T-helper 2 cell (primary cell): Measurements from ENCODE around the gene ATXN1.

ENCODE experiments used
- DNase-seq, 5 experiments: peaks; one replicate each; pipeline versions ENCODE4 v3.0.0 to v3.0.0-alpha.2; 2012 to 2022

ATXN1 gene

DNA sequence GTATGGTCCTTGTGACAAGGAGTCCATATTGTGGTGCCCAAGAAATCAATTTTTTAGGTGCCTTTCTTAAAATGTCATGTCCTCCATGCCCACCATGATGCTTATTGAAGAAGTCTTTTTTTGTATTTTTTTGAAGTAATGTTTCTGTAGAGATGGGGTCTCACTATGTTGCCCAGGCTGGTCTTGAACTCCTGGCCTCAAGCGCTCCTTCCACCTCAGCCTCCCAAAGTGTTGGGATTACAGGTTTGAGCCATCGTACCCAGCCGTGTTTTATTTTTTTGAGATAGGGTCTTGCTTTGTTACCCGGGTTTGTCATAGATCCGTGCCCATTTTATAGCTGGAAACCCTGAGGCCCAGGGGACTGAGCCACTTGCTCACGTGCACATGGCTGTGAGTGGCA is 238.3 kb downstream of the ATXN1 start:
- DNase-seq, result no peak

DNA sequence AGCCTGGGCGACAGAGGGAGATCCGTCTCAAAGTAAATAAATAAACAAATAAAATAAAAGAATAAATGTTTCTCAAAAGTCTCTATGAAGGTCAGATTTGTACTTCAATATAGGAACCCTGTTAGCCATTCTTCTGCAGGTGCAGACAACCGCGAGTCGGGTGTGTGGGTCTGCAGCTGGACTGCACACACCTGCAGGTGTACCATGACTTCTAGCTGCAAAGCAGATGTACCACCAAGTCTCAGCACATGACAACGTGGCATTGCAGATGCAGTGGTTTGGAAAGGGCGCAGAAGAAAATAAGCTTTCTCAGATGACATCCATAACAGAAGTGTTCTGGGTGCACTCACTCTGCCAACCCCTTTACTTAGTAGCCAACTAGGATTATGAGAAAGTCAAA is 239.7 kb downstream of the ATXN1 start:
- DNase-seq, result no peak

DNA sequence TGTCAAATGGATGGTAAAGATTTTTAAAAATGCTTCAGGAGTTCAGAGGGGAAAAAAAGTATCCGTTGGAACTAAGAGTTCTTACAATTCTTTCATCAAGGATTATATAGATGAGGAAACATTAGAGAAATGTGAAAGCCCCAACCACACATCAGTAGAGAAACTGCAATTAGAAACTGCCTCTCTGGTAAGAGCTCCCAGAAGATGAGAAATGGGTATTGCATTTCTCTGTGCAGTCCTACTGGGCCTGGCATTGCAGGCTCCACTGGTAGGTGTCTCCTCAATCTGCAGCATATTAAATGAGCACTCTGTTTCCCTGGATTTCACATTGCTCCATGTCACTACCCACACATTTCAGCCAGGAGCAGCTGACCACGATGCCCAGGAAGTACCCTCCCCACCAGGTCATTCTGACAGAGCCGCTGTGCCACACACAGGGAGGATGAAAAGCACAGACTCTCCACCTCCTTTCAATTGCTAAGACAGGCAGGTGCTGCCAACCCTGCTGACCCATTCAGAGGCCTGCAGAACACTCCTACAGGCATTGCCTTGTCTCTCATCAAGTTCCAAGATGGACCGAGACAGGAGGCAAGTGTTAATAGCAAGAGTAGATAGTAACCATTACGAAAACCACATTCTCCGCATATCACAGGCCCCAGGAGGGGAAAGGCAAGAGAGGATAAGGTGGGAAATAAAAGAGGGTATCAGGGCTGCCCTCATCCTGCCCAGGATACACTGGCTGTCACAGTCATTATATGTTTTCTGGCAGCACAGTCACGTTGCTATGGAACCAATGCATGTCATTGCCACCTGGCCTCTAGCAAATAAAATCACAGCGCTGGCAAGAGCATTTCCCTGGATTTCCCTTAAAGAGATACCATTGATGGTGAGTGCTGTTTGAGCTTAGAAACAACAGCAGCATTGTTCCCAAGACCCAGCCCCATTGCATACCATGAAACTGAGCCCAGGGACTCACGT is 241.7 kb downstream of the ATXN1 start:
- DNase-seq, result no peak

DNA sequence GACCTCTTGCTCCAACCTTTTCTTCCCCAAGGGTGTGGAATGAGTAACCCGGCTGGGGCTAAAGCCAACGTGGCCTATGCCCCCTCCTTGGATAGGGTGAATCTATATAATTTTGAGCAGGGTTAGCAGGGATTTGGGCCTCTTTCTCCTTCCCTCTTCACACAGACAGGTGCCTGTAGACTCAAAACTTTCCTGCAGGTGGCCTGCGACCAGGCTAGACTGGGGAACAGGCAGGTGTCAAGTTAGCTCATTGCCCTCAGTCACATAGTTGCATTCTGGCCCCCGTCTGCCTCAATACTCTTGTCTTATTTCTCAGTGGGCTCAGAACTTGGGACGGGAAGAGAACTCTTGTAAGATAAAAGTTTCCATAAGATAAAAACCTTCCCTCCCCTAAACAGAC is 243.0 kb downstream of the ATXN1 start:
- DNase-seq, result no peak

DNA sequence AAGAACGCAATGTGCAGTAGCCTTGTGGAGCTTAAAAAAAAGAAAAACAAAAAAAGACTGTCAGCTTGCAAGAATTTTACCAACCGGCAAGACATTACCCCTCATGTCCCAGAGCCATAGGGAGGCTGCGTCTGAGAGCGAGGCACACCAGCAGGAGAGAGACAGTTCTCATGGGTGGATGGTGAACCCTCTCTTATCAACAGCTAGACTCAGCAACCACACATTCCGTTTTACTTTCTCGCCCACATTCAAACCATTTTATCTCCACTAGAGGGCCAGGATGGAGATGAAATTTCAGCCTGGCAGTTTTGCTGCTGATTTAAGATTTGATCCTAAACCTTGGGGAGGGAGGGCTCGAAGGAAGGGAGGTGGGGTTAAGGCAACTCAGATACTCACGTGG is 247.0 kb downstream of the ATXN1 start:
- peak in 2 of 5 experiments; percentile 13 to 86 for DNase-seq

DNA sequence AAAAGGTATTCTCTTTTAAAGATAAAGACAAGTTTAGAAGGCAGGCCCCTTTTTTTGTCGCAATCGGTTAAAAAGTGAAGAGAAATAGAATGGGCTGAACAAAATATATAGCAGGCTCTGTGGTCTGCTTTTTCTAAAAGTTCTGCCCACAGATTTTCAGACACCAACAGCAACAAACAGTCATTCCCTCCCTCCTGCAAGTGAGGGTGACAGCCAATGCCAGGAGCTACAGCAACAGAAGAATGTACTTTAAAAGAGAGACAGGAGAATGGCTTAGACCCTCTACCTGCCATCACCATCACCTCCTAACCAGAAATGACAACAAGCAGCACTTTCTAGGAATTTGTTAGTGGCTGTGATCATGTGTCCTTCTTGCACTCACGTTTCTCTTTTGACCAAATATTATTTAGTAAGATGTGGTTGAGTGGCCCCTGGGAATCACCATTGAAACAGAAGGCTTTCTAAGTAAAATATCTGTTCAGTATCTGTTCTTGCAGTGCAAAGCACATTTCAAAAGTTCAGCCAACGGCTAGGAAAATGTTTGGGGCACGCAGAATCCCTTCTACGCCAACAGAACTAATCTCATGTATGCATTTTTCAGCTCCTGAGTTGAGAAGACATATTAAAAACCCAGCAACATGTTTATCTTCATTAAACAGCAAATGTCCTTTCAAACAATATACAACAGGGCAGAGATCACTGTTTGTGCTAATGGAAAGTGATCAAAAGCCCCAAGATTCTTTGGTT is 248.5 kb downstream of the ATXN1 start:
- DNase-seq, result peak in 1 of 5 experiments; percentile 85

DNA sequence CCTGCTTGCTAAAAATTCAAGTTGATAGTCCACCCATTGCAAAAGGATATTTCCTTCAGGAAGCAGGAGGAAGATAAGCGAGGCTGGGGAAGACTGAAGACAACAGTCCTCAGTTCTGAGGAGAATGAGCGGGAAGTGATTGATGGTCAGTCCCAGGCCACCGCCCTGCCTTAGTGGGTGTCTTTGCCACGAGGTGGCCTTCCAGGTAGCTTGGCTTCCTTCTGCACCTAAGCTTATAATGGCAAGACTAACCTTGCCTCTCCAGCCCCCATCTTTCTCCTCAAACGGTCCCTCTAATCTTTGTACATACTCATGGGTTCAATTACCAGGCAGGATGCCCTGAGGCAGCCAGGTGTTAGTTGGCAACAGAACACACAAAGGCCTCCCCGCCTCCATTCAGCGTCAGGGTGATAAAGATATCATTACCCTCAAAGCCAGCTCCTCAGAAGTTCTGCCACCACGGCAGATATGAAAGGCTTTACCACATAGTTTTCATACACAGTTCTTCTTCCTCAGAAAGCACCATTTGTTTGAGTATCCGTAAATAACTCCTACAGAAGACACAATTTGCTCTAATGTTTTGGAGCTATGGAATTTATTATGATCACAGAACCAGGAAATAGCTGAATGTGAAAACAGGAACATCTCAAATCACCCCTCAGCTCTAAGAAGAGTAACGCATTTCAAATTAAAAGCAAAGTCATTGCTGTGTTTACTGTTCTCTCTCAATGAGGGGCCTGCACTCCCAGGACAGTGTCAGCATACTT is 249.4 kb downstream of the ATXN1 start:
- DNase-seq, result peak in 4 of 5 experiments; percentile 29 to 93 (median 38)

DNA sequence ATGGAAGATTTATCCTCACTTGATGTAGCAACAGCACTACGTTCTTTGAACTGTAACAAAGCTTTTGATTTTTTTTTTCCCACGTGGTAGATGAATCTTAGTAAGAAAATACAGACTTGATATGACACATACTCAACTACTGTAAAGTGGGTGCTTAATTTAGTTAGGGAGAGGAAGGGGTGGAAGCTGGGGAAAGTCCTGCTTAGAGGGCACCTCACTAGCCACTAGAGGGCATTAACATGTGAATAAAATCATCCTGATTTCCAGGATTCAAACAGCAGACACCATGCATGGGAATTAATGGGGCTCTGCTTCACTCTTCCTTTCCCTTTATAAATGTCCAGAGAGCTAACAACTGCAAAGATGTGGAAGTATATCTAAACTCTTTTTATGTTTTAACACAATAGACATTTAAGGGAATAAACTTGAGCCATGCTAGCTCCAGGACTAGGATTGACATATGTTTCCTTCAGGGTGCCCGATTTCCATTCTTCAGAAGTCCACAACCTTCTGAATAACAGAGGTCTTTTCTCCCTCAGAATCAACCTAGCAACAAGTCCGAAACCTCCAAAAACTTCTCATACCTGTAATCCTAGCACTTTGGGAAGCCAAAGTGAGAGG is 250.1 kb downstream of the ATXN1 start:
- peak in 1 of 5 experiments; percentile 58 for DNase-seq

DNA sequence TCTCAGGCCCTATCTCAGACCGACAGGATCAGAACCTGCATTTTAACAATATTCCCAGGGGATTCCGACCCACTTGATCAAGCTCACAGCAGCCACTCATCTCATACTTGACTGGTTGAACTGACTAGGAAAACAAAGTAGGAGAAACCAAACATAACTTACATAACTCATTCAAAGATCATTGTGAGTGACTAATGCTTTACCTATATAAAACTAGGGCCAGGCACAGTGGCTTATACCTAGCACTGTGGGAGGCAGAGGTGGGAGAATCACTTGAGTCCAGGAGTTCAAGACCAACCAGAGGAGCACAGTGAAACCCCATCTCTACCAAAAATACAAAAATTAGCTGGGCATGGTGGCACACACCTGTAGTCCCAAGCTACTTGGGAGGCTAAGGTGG is 251.0 kb downstream of the ATXN1 start:
- no peak for DNase-seq

DNA sequence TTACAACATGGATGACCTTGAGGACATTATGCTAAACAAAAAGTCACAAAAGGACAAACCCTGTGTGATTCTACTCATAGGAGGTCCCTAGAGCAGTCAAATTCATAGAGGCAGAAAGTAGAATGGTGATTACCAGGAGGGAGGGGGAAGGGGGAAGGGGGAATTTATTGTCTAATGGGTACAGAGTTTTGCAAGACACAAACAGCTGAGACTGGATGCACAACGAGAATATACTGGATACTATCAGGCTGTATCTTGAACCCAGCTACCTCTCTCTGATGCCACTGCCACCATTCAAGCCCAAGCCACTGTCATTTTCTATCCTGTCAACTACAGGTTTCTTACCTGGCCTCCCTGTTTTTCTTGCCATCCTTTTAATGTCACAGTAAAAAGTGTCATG is 252.3 kb downstream of the ATXN1 start:
- DNase-seq, result no peak

DNA sequence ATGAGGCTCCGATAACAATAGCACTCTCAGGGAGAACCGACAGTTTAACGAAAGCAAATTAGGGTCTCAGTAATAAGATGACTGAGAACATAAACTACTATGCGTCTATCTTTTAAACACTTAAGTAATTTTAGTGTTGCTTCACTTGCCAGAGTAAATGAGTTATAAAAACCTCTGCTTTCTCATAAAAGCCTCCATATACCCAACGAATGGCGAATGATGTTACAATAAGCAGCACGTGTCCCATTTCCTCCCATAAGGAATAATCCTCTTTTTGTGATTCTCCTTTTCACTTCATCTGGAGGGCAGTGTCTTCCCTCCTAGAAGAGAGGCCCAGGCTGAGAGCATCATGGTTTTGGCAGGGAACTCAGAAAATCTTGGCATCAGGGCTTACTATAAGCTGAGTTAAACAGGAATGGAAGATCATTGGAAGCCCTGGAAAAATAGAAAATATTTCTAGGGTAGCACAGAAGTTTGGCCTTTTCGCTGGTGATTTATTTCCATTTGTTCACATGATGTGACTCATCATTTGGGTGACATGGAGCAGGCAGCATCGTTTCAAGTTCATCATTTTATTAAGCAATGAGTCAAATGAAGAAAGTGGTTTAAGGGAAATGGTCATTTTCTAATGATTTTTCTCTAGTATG is 255.4 kb downstream of the ATXN1 start:
- no peak for DNase-seq

DNA sequence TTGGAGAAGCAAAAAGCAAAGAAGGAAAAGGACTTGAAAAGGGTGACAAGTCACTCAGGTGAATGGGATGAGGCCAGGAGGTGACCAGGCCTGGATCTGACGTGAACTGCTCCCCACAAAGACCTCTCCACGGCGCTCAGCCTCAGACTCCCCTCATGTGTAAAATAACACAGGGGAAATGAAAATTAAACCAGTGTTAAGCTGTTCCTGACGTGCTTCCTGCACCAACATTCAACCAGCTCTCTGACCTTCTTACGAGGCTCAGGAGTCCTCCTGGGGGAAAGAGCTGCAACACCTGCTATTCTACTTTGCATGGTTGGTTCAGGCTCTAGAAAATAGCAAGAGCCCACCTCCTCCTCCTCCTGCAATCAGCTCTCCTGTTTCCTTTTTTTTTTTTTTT is 256.7 kb downstream of the ATXN1 start:
- no peak for DNase-seq

DNA sequence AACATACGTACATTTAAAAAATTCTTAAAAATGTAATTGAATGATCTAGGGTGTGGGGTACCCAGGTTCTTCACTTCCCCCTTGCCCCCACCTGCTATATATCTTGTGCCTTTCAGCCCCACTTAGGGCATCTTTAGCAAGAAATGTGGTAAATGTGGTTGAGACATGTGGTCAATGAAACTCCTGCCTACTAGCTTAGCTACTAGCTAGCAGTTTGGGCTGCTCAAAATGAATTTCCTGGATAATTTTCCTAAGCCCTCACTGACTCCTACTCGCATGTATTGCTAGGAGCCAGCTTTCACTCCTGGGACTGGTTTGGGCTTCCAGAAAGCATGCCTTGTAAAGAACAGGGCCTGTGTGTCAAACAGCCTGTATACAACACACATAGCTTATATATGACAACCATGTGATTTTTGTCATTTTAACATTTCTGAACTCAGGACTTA is 257.3 kb downstream of the ATXN1 start:
- DNase-seq, result peak in 2 of 5 experiments; percentile 57 to 87

DNA sequence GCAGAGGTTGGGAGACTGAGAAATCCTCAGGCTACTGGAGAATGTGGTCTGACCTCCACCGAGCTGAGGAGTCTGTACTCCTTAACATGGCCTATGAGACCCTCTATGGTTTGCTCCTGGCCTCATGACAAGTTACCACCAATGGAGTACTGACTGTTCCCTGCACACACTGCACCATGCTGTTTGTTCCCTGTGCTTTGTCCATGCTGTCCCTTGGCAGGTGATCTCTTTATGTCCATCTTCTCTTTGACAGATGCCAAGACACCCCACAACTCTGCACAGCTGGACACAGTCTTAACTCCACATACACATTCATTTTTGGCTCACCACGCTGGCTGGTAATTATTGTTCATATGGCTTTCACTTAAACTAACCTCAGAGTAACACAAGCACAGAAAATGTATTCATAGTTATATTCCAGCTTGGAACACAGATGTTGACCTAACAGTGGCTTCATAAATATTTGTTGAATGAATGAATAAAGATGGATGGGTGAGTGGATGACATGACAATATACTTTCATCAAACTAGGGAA is 258.0 kb downstream of the ATXN1 start:
- DNase-seq, result peak in 1 of 5 experiments; percentile 48

DNA sequence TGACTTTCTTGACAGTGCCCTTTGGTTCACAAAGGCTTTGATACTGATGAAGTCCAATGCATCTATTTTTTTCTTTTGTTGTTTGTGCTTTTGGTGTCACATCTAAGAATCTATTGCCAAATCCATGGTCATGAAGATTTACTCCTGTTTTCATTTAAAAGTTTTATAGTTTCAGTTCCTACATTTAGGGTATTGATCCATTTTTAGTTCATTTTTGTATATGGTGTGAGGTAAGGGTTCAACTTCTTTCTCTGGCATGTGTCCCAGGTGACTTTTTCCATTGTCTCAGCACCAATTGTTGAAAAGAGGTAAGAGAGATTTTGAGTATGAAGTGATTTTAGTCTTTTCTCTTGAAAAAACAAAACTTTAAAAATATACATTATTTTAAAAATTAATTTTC is 262.3 kb downstream of the ATXN1 start:
- DNase-seq, result no peak

DNA sequence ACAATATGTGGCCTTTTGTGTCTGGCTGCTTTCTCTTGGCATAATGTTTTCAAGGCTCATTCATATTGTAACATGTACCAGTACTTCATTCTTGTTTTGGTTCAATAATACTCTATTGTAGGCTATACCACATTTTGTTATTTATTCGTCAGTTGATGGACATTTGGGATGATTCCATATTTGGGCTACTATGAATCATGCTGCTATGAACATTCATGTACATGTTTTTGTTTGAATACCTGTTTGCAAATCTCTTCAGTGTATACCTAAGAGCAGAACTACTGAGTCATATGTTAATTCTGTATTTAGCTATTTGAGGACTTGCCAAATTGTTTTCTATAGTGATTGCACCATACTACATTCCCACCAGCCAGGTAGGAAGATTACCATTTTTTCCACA is 263.0 kb downstream of the ATXN1 start:
- no peak for DNase-seq

DNA sequence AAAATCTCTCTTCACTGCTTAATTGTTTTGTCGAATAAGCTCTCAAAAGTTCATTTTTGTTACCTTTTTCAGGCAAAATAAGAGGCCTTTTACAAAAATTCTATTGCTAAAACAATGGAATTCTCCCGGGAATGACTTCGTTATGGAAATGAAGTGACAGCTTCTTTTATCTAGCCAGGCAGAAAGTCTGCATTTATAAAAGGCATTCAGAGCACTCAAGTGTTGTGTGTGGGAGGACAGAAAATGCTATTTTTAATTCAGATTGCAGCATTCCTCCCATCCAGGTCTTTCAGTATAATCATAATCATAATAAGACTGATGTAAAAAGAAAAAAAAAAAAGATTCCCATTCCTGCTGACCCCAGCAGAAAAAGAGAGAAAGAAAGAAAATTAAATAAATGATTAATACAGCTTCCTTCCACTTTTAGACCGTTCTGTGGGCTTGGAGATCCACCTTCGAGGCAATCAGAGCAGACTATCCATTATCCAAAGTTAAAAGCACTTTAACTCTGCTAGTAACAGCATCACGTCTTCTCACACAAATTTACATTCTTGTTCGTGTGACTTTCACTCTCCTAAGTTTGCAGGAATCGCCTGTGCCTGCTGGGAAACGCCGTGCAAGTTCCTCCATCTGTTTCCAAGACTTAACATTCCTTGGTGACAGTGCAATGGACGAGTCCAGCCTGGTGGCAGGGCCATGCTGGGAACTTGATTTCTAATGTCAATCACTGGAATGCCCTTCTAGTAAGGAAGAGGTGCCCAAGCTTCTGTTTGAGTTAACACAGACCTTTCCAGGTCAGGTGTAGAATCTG is 264.1 kb downstream of the ATXN1 start:
- DNase-seq, result no peak

DNA sequence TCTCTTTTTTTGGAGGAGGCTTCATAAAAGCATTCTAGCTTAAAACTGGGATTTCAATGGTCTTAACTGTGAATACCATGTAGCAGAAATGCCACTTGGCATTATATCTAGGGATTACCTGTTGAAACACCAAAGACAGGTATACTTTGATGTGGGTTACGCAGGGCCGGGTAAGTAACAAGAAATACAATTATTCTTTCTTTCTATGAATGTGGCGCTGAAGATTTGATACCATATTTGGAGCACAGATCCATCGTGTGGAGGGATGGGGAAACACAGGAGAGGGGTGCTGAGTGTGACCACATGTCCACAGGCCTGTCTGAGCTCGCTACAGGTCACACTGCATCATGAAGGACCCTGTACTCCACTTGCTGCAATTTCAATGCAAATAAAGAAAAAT is 265.1 kb downstream of the ATXN1 start:
- DNase-seq, result no peak

DNA sequence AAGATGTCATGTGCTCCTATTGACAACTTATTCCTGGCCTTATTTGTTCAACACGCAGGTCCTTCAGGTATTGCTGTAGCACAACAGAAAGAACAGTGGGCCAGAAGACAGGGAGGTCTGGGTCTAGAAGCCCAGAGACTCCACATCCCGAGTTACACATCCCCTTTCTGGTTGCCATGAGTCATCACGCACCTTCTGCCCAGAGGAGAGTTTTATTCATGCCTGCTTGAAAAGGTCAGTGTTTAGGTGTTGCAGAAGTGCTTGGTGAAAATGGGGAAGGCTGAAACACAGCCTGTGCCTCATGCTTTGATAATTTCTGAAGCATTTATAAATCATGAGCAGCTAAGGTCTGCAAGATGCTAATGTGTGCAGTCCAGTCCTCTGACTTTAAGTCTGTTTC is 266.5 kb downstream of the ATXN1 start:
- no peak for DNase-seq

DNA sequence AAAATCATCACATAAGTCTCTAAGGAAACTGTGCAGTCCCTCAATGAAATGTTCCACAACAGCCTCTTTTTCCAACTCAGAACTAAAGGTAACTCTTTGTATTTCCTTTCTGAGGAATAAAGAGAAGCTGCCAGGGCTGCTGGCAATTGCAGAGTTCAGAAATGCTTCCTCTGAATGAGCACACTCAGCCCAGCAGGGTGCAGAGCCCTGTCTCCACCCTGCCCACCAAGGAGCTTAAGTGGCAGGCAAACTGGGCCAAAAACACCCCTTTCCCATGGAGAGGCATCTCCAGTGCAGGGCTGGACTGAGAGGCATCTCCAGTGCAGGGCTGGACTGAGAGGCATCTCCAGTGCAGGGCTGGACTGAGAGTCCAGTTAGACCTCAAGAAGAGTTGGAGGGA is 267.5 kb downstream of the ATXN1 start:
- no peak for DNase-seq

DNA sequence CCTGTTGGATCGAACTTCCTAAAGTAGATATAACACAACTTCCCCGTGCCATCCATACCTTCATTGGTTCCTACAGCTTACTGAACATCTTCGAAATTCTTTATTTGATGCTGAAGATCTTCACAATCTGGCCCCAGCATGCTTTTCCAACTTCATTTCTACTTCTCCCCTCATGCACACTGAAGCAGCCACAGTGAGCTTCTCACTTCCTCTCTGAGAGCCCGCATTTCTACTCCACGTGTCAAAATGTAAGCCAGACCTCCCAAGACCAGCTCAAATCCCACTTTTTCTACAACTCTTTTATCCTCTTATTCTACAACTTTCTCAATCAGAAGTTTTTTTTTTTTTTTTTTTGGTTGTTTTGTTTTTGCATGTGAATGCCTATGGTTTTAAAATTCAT is 268.1 kb downstream of the ATXN1 start:
- DNase-seq, result no peak
